ENCODE data around the gene CNIH1.
"Not testable (repeated sequence)": the region's sequence is repeated elsewhere in the genome, so short reads cannot be mapped to it uniquely, and the experiment has no call there.

Gene CNIH1

GRCh38 chr14:54467280-54467679 is 26.1 kb upstream of the CNIH1 start:
- no peak for DNase-seq (ENCODE audit: low read depth in 2 of 2)

DNA sequence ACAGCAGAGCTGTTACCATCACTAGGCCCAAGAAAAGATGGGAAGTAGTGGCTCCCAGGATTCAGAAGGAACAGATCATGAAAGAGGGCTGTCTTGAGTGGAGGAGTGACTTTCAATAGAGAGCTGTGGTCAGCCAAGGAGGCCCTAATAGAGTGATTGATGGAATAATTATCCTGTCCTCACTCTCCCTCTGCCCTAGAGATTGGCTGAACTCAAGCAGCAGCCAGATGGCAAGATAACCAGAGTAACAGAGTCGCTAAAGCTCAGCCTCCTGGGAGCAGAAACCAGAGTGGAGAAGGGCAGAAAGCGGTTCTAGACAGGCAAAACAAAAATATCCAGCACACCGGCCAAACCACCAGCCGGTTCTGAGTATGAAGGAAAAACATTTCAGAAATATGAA is 24.5 kb upstream of the CNIH1 start:
- no peak for DNase-seq (ENCODE audit: low read depth in 2 of 2)

GRCh38 chr14:54462048-54462447 is 20.9 kb upstream of the CNIH1 start:
- no peak for DNase-seq (ENCODE audit: low read depth in 2 of 2)

DNA sequence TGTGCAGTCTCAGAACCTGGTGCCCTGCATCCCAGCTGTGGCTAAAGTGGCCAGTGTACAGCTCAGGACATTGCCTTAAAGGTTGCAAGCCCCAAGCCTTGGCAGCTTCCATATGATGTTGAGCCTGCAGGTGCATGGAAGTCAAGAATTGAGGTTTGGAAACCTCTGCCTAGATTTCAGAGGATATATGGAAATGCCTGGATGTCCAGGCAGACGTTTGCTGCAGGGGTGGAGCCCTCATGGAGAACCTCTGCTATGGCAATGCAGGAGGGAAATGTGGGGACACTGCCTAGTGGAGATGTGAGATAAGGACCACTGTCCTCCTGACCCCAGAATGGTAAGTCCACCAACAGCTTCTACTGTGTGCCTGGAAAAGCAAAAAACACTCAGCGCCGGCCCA is 17.9 kb upstream of the CNIH1 start:
- DNase-seq (ENCODE audit: low read depth in 2 of 2), result no peak

- not testable (repeated sequence) for DNase-seq (ENCODE audit: low read depth in 2 of 2)
Measured at GRCh38 chr14:54458536-54458935, 17.4 kb upstream of the CNIH1 start.

GRCh38 chr14:54457609-54457996 is 16.4 kb upstream of the CNIH1 start:
- no peak for DNase-seq (ENCODE audit: low read depth in 2 of 2)

DNA sequence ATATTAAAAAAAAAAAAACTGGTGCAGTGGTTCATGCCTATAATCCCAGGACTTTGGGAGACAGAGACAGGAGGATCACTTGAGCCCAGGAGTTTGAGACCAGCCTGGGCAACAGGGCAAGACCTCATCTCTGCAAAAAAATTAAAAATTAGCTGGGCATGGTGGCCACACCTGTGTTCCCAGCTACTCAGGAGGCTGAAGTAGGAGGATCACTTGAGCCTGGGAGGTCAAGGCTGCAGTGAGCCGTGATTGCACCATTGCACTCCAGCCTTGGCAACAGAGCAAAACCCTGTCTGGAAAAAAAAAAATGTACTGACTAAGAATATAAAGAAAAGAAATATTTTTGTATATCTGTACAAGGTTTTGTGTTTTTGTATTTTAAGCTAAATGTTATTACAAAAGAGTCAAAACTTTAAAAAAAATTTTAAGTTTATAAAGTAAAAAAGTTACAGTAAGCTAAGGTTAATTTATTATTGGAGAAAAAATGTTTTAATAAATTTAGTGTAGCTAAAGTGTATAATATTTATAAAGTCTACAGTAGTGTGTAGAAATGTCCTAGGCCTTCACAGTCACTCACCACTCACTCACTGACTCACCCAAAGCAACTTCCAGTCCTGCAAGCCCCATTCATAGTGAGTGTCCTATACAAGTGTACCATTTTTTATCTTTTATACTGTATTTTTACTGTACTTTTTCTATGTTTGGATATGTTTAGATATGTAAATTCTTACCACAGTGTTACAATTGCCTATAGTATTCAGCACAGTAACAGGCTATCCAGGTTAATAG is 15.8 kb upstream of the CNIH1 start:
- not testable (repeated sequence) for DNase-seq (ENCODE audit: low read depth in 2 of 2)

DNA sequence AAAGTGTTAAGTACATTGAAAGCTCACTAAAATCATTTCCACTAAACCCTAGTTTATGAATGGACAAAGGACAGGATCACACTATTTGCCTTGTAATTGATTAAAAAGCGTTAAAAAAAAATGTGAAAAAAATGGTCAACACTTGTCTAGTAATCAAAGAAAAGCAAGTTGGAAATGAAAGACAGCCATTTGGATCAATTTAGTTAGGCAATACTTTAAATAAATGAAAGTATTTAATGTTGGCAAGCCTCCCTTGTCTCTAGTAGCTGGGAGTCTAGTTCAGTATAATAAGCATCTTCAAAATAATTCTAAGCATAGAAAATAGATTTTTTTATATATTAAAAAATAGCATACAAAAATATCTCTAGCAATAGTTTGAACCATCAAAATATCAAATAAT is 14.2 kb upstream of the CNIH1 start:
- no peak for DNase-seq (ENCODE audit: low read depth in 2 of 2)

DNA sequence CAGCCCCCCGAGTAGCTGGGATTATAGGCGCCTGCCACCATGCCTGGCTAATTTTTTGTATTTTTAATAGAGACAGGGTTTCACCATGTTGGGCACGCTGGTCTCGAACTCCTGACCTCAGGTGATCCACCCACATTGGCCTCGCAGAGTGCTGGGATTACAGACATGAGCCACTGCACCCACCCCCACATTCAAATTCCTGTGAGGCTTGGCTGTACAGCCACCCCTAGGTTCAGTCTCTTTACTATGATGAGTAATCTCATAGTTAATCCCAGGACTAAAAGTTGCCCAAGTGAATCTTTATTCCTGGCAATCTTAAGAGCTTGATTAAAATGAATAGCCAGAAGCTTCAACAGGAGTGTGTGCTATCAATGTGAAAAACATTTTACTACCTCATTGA is 12.8 kb upstream of the CNIH1 start:
- not testable (repeated sequence) for DNase-seq (ENCODE audit: low read depth in 2 of 2)

GRCh38 chr14:54453252-54453651 is 12.1 kb upstream of the CNIH1 start:
- DNase-seq (ENCODE audit: low read depth in 2 of 2), result no peak

GRCh38 chr14:54451961-54452360 is 10.8 kb upstream of the CNIH1 start:
- DNase-seq (ENCODE audit: low read depth in 2 of 2), result no peak

- DNase-seq (ENCODE audit: low read depth in 2 of 2), result no peak
Measured at GRCh38 chr14:54451121-54451601, 10.0 kb upstream of the CNIH1 start.

DNA sequence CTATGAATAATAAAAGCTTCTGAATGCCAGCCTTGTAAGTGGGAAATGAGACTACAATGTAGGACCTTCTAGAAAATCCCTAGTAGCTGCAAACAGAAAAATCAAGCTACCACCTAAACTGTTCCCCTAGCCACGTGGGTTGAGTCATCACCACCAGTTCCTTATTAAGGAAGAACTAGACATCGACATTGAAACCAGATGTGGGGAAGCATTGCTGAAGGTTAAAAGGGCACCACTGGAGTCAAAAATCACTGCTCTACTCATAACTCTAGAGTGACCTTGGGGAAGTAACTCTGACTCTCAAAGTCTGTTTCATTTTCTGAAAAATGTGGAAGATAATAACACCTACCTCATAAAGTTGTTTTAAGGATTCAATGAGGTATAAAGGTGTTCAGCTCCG is 9.4 kb upstream of the CNIH1 start:
- DNase-seq (ENCODE audit: low read depth in 2 of 2), result no peak

GRCh38 chr14:54447231-54447692 is 6.1 kb upstream of the CNIH1 start:
- no peak for DNase-seq (ENCODE audit: low read depth in 2 of 2)

DNA sequence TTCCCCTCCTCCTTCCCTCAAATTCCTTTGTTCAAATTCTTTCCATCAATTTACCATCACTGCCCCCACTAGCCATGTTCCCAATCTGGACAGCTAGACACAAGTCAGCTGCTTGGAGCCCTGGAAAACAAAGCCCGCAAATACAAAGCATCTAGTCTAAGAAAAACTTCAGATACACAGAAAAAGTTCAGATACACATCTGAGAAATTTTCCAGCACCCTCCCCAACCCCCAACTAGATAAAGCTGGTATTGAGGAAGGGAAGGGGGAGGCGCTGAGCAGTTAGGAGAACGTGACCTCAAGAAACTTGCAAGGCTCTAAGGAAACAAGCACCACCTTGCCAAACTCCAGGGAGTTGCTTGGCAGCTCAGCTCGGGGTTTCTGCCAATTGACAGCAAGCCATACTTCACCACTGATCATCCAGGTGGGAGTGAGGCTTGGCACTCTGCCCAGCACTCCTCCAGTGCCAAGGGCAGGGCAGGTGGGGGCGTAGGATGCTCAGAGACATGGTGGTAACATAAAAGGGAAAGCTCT is 5.1 kb upstream of the CNIH1 start:
- DNase-seq (ENCODE audit: low read depth in 2 of 2), result no peak

DNA sequence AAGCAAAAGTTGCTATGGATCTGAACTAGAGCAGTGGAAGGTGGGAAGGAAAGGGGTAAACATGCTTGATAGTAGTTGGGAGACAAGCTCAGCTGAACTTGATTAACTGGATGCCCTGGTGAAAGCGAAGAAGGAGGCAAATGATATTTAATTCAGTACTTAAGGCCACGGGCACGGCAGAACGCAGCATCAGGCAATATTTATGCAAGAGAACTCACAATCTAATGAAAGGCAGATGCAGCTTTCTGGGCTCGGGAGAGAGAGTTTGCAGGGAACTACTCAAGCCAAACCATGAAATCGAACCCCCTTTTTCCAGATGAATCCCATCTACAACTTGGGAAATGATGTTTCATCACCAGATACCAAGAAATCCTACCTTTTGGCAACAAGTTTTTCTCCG is 3.5 kb upstream of the CNIH1 start:
- no peak for DNase-seq (ENCODE audit: low read depth in 2 of 2)

DNA sequence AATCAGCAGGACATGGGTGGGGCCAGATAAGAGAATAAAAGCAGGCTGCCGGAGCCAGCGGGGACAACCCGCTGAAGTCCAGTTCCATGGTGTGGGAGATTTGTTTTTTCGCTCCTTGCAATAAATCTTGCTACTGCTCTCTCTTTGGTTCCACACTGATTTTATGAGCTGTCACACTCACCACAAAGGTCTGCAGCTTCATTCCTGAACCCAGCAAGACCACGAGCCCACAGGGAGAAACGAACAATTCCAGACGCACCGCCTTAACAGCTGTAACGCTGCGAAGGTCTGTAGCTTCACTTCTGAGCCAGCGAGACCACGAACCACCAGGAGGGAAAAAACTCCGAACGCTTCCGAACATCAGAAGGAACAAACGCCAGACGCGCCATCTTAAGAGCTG is 2.8 kb upstream of the CNIH1 start:
- no peak for DNase-seq (ENCODE audit: low read depth in 2 of 2)

- not testable (repeated sequence) for DNase-seq (ENCODE audit: low read depth in 2 of 2)
Measured at GRCh38 chr14:54442961-54443360, 1.8 kb upstream of the CNIH1 start.

GRCh38 chr14:54440476-54440872 is 700 bp downstream of the CNIH1 start:
- DNase-seq (ENCODE audit: low read depth in 2 of 2), result no peak

- DNase-seq (ENCODE audit: low read depth in 2 of 2), result no peak
Measured at GRCh38 chr14:54440037-54440436, 1.1 kb downstream of the CNIH1 start.

- DNase-seq (ENCODE audit: low read depth in 2 of 2), result no peak
Measured at GRCh38 chr14:54438703-54439102, 2.5 kb downstream of the CNIH1 start.

GRCh38 chr14:54437954-54438353 is 3.2 kb downstream of the CNIH1 start:
- not testable (repeated sequence) for DNase-seq (ENCODE audit: low read depth in 2 of 2)

DNA sequence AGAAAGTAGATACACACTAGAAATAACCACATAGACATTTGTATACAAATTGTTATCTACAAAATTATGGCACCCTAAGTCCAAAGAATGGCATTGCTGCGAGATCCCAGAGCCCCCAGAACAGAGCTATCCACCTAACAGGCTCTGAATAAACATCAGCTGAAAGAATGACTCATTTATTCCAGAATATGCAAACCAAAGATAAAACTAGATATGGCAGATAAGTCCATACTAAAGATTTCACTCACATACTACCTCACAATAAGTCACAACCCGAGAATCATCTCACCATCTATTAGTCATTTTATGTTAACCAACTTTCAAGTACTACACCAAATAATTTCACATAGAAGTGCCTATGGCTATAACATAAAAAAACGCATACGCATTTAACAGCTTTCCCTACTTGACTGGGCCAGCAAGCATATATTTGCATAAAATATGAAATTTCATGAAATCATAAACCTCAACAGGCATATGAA is 5.6 kb downstream of the CNIH1 start:
- no peak for DNase-seq (ENCODE audit: low read depth in 2 of 2)
